Thyroid gland (tissue), 4 donors: ENCODE data around the gene DOCK8.

Experiments used
- POLR2A ChIP-seq, 2 donors: fragments of 450-650 bp; IDR thresholded peaks; one replicate each; pipeline ENCODE4 v1.6.1; 2017; ENCODE audit warnings: antibody characterized with exemption in 2 of 2, mild to moderate bottlenecking in 2 of 2, moderate library complexity in 1 of 2
- TF ChIP-seq, protein P1 (sequence below), 6 experiments: fragments of 200-600 bp in 3 of 6; fragments of 450-650 bp in 3 of 6; sonication (generic) in 3 of 6; IDR thresholded peaks; one replicate each; pipeline ENCODE4 v1.5.1; 2016 to 2019; ENCODE audit warnings: antibody characterized with exemption in 6 of 6, mild to moderate bottlenecking in 2 of 6, inconsistent platforms in 1 of 6, moderate library complexity in 1 of 6

DNA sequence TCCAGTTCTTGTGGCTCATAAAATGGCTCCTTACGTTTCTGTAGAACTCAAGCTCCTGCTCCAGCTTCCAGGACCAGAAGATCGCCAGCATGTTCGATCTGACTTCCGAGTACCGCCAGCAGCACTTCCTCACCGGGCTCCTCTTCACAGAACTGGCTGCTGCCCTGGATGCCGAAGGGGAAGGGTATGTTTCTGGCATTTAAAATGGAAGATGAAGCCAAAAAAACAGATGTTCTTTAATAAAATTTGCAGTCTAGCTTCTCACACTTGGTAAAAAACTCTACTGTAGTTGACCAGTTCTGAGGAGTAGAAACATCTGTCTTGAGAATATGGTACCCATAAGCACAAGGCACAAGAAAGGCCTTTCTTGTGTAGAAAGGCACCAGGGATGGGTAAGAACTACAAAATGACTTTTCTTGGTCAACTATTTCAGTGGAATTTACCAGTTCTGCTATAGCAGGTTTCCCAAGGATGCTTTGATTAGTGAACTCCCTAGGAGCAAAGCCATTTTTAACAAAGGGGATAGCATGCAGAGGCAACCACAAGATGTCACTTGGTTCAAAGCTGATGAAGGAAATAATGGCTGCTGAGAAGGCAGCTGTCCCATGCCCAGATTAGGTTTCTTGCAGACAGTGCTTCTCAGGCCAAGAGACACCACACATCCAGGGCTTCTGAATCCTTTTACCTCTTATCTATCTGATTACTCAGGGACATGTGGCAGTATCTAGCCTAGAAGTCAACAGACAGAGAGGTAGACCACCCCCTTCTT is 192.4 kb downstream of the DOCK8 start:
- TF ChIP-seq, protein P1, sequence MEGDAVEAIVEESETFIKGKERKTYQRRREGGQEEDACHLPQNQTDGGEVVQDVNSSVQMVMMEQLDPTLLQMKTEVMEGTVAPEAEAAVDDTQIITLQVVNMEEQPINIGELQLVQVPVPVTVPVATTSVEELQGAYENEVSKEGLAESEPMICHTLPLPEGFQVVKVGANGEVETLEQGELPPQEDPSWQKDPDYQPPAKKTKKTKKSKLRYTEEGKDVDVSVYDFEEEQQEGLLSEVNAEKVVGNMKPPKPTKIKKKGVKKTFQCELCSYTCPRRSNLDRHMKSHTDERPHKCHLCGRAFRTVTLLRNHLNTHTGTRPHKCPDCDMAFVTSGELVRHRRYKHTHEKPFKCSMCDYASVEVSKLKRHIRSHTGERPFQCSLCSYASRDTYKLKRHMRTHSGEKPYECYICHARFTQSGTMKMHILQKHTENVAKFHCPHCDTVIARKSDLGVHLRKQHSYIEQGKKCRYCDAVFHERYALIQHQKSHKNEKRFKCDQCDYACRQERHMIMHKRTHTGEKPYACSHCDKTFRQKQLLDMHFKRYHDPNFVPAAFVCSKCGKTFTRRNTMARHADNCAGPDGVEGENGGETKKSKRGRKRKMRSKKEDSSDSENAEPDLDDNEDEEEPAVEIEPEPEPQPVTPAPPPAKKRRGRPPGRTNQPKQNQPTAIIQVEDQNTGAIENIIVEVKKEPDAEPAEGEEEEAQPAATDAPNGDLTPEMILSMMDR (IDR thresholded peaks at IDR 0.05) = no peak
- TF ChIP-seq POLR2A (IDR thresholded peaks at IDR 0.05) = no peak
